ENCODE measurements around the gene ZNF740.

Gene ZNF740

GRCh38 chr12:53231671-53231920 is 51.1 kb downstream of the ZNF740 start (continued):
- TF ChIP-seq, protein P1, sequence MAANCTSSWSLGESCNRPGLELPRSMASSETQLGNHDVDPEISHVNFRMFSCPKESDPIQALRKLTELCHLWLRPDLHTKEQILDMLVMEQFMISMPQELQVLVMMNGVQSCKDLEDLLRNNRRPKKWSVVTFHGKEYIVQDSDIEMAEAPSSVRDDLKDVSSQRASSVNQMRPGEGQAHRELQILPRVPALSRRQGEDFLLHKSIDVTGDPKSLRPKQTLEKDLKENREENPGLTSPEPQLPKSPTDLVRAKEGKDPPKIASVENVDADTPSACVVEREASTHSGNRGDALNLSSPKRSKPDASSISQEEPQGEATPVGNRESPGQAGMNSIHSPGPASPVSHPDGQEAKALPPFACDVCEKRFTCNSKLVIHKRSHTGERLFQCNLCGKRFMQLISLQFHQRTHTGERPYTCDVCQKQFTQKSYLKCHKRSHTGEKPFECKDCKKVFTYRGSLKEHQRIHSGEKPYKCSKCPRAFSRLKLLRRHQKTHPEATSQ (tag by site-specific recombination; IDR thresholded peaks at IDR 0.05) = no peak
- TF ChIP-seq OSR2 (tag by site-specific recombination; IDR thresholded peaks at IDR 0.05) (no peak), ZNF791 (tag by site-specific recombination; IDR thresholded peaks at IDR 0.05) (no peak), ZNF501 (tag by site-specific recombination; IDR thresholded peaks at IDR 0.05) (no peak), MYNN (tag by site-specific recombination; IDR thresholded peaks at IDR 0.05; ENCODE audit: borderline replicate concordance) (no peak), ZNF843 (tag by site-specific recombination; IDR thresholded peaks at IDR 0.05) (no peak), ZBTB10 (tag by site-specific recombination; IDR thresholded peaks at IDR 0.05) (peak; percentile 46; the same call in 1 of the 2 replicates), BCL11B (tag by site-specific recombination; IDR thresholded peaks at IDR 0.05; ENCODE audit: low read depth) (no peak), ZNF133 (tag by site-specific recombination; IDR thresholded peaks at IDR 0.05) (no peak), ZNF76 (tag by site-specific recombination; IDR thresholded peaks at IDR 0.05; ENCODE audit: borderline replicate concordance, low read depth) (peak; percentile 34; the same call in 1 of the 2 replicates), ZNF366 (tag by site-specific recombination; conservative IDR thresholded peaks at IDR 0.05) (0 out of 2 replicates have a peak, but pooled peaks have one; percentile 33), ZNF148 (tag by site-specific recombination; IDR thresholded peaks at IDR 0.05; ENCODE audit: borderline replicate concordance) (no peak), ZNF548 (tag by site-specific recombination; IDR thresholded peaks at IDR 0.05) (no peak), PRDM10 (tag by site-specific recombination; IDR thresholded peaks at IDR 0.05) (peak; percentile 81; the same call in 1 of the 2 replicates), ZNF121 (tag by site-specific recombination; IDR thresholded peaks at IDR 0.05) (no peak), ZNF174 (tag by site-specific recombination; IDR thresholded peaks at IDR 0.05) (no peak), AEBP2 (tag by site-specific recombination; IDR thresholded peaks at IDR 0.05; ENCODE audit: borderline replicate concordance) (no peak), ZNF629 (tag by site-specific recombination; IDR thresholded peaks at IDR 0.05) (no peak), ZNF391 (tag by site-specific recombination; IDR thresholded peaks at IDR 0.05; ENCODE audit: borderline replicate concordance, low read depth) (peak; percentile 48; the same call in 1 of the 2 replicates), ZNF341 (tag by site-specific recombination; IDR thresholded peaks at IDR 0.05; ENCODE audit: low read depth) (no peak)
- TF ChIP-seq, protein P2, sequence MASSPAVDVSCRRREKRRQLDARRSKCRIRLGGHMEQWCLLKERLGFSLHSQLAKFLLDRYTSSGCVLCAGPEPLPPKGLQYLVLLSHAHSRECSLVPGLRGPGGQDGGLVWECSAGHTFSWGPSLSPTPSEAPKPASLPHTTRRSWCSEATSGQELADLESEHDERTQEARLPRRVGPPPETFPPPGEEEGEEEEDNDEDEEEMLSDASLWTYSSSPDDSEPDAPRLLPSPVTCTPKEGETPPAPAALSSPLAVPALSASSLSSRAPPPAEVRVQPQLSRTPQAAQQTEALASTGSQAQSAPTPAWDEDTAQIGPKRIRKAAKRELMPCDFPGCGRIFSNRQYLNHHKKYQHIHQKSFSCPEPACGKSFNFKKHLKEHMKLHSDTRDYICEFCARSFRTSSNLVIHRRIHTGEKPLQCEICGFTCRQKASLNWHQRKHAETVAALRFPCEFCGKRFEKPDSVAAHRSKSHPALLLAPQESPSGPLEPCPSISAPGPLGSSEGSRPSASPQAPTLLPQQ (tag by site-specific recombination; IDR thresholded peaks at IDR 0.05) = no peak
- TF ChIP-seq, protein P3, sequence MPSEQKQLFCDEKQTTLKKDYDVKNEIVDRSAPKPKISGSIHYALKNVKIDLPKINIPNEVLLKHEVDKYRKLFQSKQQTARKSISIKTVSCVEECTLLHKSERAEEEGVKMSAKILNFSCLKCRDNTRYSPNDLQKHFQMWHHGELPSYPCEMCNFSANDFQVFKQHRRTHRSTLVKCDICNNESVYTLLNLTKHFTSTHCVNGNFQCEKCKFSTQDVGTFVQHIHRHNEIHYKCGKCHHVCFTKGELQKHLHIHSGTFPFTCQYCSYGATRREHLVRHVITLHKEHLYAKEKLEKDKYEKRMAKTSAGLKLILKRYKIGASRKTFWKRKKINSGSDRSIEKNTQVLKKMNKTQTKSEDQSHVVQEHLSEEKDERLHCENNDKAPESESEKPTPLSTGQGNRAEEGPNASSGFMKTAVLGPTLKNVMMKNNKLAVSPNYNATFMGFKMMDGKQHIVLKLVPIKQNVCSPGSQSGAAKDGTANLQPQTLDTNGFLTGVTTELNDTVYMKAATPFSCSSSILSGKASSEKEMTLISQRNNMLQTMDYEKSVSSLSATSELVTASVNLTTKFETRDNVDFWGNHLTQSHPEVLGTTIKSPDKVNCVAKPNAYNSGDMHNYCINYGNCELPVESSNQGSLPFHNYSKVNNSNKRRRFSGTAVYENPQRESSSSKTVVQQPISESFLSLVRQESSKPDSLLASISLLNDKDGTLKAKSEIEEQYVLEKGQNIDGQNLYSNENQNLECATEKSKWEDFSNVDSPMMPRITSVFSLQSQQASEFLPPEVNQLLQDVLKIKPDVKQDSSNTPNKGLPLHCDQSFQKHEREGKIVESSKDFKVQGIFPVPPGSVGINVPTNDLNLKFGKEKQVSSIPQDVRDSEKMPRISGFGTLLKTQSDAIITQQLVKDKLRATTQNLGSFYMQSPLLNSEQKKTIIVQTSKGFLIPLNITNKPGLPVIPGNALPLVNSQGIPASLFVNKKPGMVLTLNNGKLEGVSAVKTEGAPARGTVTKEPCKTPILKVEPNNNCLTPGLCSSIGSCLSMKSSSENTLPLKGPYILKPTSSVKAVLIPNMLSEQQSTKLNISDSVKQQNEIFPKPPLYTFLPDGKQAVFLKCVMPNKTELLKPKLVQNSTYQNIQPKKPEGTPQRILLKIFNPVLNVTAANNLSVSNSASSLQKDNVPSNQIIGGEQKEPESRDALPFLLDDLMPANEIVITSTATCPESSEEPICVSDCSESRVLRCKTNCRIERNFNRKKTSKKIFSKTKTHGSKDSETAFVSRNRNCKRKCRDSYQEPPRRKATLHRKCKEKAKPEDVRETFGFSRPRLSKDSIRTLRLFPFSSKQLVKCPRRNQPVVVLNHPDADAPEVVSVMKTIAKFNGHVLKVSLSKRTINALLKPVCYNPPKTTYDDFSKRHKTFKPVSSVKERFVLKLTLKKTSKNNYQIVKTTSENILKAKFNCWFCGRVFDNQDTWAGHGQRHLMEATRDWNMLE (tag by site-specific recombination; conservative IDR thresholded peaks at IDR 0.05; ENCODE audit: low read depth) = no peak
